Uterus (tissue), 2 donors: ENCODE measurements around the gene ARID5B.

Experiments
- CTCF ChIP-seq, 4 experiments: fragments of 200-600 bp in 2 of 4; fragments of 450-650 bp in 2 of 4; sonication (generic) in 2 of 4; IDR thresholded peaks; one replicate each; pipeline ENCODE4 v1.5.1; 2016 to 2019; ENCODE audit warnings: antibody characterized with exemption in 4 of 4, mild to moderate bottlenecking in 2 of 4, moderate library complexity in 1 of 4
- POLR2A ChIP-seq, 2 donors: fragments of 450-650 bp; IDR thresholded peaks; one replicate each; pipeline ENCODE4 v1.6.1; 2016; ENCODE audit warnings: antibody characterized with exemption in 2 of 2, mild to moderate bottlenecking in 1 of 2, moderate library complexity in 1 of 2

- TF ChIP-seq CTCF (IDR thresholded peaks at IDR 0.05) = peak; percentile 3 to 37 (median 17)
- peak in 1 of 2 donors; percentile 26 for TF ChIP-seq POLR2A (IDR thresholded peaks at IDR 0.05)
Observed at GRCh38 chr10:61902445-61903220, 1.1 kb downstream of the ARID5B start.
